Stimulated activated naive CD8-positive, alpha-beta T cell treated with anti-CD3 and anti-CD28 coated beads, Interleukin-15, amount 100 ng/mL, for 72 hours (primary cell): ENCODE measurements around the gene FEM1A.
"Not testable (repeated sequence)": the region's sequence is repeated elsewhere in the genome, so short reads cannot be mapped to it uniquely, and the experiment has no call there.

Experiments used
- ATAC-seq: fragments of 150-1000 bp; cut with Tn5 transposase; 2 replicates; pipeline ENCODE4 v1.10.0; 2021; ENCODE audit warnings: mild to moderate bottlenecking, moderate library complexity
- DNase-seq, 2 donors: peaks; one replicate each; pipeline ENCODE4 v3.0.0; 2021 to 2022
- H3K27ac Mint-ChIP-seq, 2 donors: one replicate each; pipeline ENCODE4 v1.8.0; 2022; ENCODE audit warnings: mild to moderate bottlenecking in 2 of 2, mixed read lengths in 2 of 2, moderate library complexity in 2 of 2
- H3K27me3 Mint-ChIP-seq: one replicate; pipeline ENCODE4 v1.8.0; 2022; ENCODE audit warnings: mixed read lengths
- H3K4me1 Mint-ChIP-seq: one replicate; pipeline ENCODE4 v1.8.0; 2022; ENCODE audit warnings: mild to moderate bottlenecking, mixed read lengths
- H3K4me3 Mint-ChIP-seq, 2 donors: one replicate each; pipeline ENCODE4 v1.8.0; 2022; ENCODE audit warnings: mild to moderate bottlenecking in 2 of 2, mixed read lengths in 2 of 2, moderate library complexity in 1 of 2
- H3K9me3 Mint-ChIP-seq, 2 donors: one replicate each; pipeline ENCODE4 v1.8.0; 2022; ENCODE audit warnings: mixed read lengths in 2 of 2

Gene FEM1A

GRCh38 chr19:4816202-4816949 lies 24.8 kb downstream of the FEM1A start:
- Mint-ChIP-seq H3K4me3 (no peak overlapping the region), H3K27me3 (no peaks in the 10 kb centered on the region), H3K27ac (peak overlapping the region in 1 of 2 donors; percentile 33), H3K4me1 (peaks cover 32% of the 10 kb centered on the region), H3K9me3 (peaks cover 8% of the 10 kb centered on the region in 2 donors)
- no peak for ATAC-seq
- DNase-seq, result no peak

DNA sequence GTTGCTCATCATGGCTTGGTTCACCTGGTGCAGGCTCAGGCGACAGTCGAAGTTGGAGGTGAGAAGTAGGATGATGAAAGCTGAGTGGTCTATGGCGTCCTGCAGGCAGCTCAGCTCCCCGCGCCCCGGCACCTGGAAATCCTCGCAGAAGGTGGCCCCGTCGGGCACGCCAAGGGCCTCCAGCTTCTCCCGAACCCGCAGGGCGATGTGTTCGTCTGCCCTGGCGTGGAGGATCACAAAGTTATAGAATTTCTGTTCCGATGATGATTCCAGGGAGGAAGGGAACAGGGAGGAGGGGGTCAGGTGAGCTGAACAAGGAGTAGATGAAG lies 25.4 kb downstream of the FEM1A start:
- H3K27ac Mint-ChIP-seq, result peak overlapping the region in 1 of 2 donors; percentile 90
- H3K9me3 Mint-ChIP-seq, result peaks cover 8% of the 10 kb centered on the region in 2 donors
- H3K4me1 Mint-ChIP-seq, result peaks cover 27% of the 10 kb centered on the region
- no peaks in the 10 kb centered on the region for H3K27me3 Mint-ChIP-seq
- DNase-seq (no peak), ATAC-seq (no peak)
- no peak overlapping the region for H3K4me3 Mint-ChIP-seq

GRCh38 chr19:4817467-4818277 lies 26.1 kb downstream of the FEM1A start:
- no peak for ATAC-seq
- Mint-ChIP-seq H3K9me3 (peaks cover 8% of the 10 kb centered on the region in 2 donors), H3K4me3 (no peak overlapping the region), H3K27ac (peak overlapping the region in 1 of 2 donors; percentile 90), H3K27me3 (no peaks in the 10 kb centered on the region), H3K4me1 (peaks cover 26% of the 10 kb centered on the region)
- DNase-seq, result no peak

DNA sequence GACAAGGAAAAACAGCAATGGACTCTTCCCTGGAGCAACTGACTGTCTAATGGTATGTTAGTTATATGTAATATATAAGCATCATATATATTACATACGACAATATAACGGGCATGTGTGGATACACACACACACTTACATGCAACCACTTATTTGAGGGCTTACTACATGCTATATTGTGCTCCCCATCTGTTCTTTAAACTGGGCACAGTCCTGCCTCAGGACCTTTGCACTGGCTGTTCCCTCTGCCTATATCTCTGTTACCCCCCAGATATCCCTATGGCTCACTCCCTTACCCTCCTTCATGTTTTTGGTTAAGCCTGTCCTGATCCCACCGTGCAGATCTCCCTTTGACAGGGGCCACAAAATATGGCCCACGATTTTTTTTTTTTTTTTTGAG lies 29.7 kb downstream of the FEM1A start:
- no peak overlapping the region for H3K4me3 Mint-ChIP-seq
- ATAC-seq, result no peak
- H3K27ac Mint-ChIP-seq, result no peak overlapping the region
- no peaks in the 10 kb centered on the region for H3K27me3 Mint-ChIP-seq
- H3K4me1 Mint-ChIP-seq, result peaks cover 6% of the 10 kb centered on the region
- H3K9me3 Mint-ChIP-seq, result no peaks in the 10 kb centered on the region
- no peak for DNase-seq

- peak overlapping the region; percentile 42 to 84 for H3K27ac Mint-ChIP-seq
- not testable (repeated sequence) for H3K9me3 Mint-ChIP-seq, H3K27me3 Mint-ChIP-seq, ATAC-seq, H3K4me1 Mint-ChIP-seq, DNase-seq, H3K4me3 Mint-ChIP-seq
Observed at GRCh38 chr19:4822354-4822753, 30.8 kb downstream of the FEM1A start.

- ATAC-seq, result no peak
- H3K27me3 Mint-ChIP-seq, result no peaks in the 10 kb centered on the region
- no peak for DNase-seq
- no peaks in the 10 kb centered on the region for H3K9me3 Mint-ChIP-seq
- no peaks in the 10 kb centered on the region for H3K4me1 Mint-ChIP-seq
- H3K4me3 Mint-ChIP-seq, result no peak overlapping the region
- H3K27ac Mint-ChIP-seq, result no peak overlapping the region
Observed at GRCh38 chr19:4823577-4823976, 32.0 kb downstream of the FEM1A start.

- Mint-ChIP-seq H3K27me3 (no peaks in the 10 kb centered on the region), H3K4me3 (peak overlapping the region; percentile 56 to 62), H3K27ac (peak overlapping the region; percentile 54 to 78), H3K9me3 (no peaks in the 10 kb centered on the region), H3K4me1 (peaks cover 26% of the 10 kb centered on the region)
- DNase-seq (no peak), ATAC-seq (no peak)
Observed at GRCh38 chr19:4829001-4829712, 37.6 kb downstream of the FEM1A start.

DNA sequence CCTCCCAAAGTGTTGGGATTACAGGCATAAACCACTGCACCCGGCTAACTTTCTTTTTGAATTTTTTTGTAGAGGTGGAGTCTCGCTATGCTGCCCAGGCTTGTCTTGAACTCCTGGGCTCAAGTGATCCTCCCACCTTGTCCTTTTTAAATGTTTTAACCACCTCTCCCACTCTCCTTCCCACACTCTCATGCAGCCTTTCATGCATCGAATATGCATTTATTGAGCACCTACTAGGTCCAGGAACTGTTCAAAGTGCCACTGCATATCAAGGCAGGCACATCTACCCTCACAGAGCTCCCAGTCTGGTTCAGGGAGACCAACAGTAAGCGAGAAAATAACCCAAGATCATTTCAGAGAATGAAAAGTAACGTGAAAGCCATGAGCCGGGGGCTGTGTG lies 38.8 kb downstream of the FEM1A start:
- peak overlapping the region; percentile 84 to 96 for H3K27ac Mint-ChIP-seq
- H3K27me3 Mint-ChIP-seq, result no peaks in the 10 kb centered on the region
- peaks cover 26% of the 10 kb centered on the region for H3K4me1 Mint-ChIP-seq

DNA sequence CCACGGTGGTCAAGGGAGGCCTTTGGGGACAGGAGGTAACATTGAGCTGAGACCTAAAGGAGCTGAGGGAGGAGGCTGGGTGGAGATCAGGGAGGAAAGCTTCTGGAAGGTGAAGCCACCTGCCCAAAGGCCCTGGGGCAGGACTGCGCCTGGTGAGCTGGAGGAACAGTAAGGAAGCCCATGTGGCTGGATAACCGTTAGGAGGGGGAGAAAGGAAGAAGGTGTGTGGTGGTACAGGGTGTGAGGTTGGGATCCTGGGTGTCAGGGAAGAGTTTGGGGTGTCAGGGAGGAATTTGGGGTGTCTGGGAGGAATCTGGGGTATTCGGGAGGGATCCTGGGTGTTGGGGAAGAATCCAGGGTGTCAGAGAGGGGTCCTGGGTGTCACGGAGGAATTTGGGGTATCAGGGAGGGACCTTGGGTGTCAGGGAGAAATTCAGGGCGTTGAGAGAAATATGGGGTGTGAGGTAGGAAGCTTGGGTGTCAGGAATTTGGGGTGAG lies 39.3 kb downstream of the FEM1A start:
- H3K9me3 Mint-ChIP-seq, result no peaks in the 10 kb centered on the region
- no peak for ATAC-seq
- H3K27me3 Mint-ChIP-seq, result no peaks in the 10 kb centered on the region
- DNase-seq, result no peak
- peaks cover 26% of the 10 kb centered on the region for H3K4me1 Mint-ChIP-seq
- H3K27ac Mint-ChIP-seq, result peak overlapping the region; percentile 84 to 96
- peak overlapping the region; percentile 90 to 91 for H3K4me3 Mint-ChIP-seq

More for the DNA sequence above, 38.8 kb downstream of the FEM1A start:
- ATAC-seq (no peak), DNase-seq (no peak)
- H3K9me3 Mint-ChIP-seq, result no peaks in the 10 kb centered on the region
- H3K4me3 Mint-ChIP-seq, result peak overlapping the region; percentile 90 to 91

DNA sequence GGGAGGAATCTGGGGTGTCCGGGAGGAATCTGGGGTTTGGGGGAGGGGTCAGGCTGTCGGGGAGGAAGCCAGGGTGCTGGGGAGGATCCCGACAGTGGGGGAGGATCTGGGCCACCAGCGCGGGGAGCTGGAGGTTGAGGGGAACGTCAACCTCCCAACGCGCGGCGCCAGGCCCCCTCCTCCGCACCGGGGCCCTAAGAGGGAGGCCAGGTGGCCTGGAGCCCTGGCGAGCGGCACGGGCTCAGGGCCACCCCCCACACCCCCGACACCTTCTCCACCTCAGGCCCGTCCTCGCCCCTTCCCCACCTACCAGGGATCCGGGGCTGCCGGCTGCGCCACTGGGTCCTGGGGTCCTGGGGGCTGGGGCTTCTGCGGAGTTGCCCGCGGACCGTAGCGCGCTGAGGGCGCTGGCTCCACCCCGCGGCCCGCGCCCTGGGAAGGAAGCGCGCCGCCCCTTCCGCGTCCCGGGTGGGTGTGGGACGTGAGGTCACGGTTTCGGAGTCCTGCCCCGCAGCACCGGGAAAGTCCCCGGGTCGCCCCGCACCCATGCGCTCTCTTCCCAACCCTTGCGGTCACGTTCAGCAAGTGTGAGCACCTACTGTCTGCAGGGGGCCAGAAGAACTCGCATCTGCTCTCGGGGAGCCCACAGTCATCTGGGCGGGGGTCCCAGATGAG lies 39.9 kb downstream of the FEM1A start, which contains the start of gene TICAM1:
Gene TICAM1 (minus strand): TSS at position 409 of the 675 bp plus-strand sequence. CDS start 13,335 bp downstream, outside the sequence.
- peaks cover 26% of the 10 kb centered on the region for H3K4me1 Mint-ChIP-seq
- ATAC-seq, result peak; percentile 91
- H3K27ac Mint-ChIP-seq, result peak within 1 kb of the TSS; percentile 84 to 96
- peak within 1 kb of the TSS; percentile 90 to 91 for H3K4me3 Mint-ChIP-seq
- peak; percentile 48 to 70 for DNase-seq
- H3K9me3 Mint-ChIP-seq, result no peaks in the 10 kb centered on the region
- H3K27me3 Mint-ChIP-seq, result no peaks in the 10 kb centered on the region

DNA sequence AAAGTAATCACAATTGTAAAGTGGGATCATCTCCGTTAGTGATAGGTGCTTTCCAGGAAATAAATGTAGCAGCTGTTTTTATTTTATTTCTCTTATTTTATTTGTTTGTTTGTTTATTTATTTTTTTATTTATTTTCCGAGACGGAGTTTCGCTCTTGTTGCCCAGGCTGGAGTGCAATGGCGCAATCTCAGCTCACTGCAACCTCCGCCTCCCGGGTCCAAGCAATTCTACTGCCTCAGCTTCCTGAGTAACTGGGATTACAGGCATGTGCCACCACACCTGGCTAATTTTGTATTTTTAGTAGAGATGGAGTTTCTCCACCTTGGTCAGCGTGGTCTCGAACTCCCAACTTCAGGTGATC lies 40.4 kb downstream of the FEM1A start:
- Mint-ChIP-seq H3K4me1 (peaks cover 26% of the 10 kb centered on the region), H3K4me3 (peak overlapping the region; percentile 90 to 91), H3K27ac (peak overlapping the region; percentile 84 to 96)
- ATAC-seq, H3K27me3 Mint-ChIP-seq, H3K9me3 Mint-ChIP-seq, DNase-seq: not testable (repeated sequence)

DNA sequence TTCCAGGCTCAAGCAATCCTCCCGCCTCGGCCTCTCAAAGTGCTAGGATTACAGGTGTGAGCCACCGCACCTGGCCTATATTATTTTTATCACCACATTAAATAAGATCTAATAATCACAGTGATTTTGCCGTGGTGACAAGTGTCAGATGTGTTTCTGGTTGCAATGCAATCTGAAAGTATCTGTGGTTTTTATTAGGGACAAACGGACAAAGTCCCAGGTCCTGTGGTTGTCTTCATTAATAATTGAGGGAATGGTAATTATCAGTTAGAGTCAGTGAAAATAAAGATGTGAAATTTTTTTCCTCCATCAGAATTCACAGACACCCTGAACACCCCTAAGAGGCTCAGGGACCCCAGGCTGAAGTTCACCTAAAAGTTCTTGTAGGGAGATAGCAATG lies 41.2 kb downstream of the FEM1A start:
- peak overlapping the region in 1 of 2 donors; percentile 13 for H3K4me3 Mint-ChIP-seq
- H3K27me3 Mint-ChIP-seq, result no peaks in the 10 kb centered on the region
- peaks cover 26% of the 10 kb centered on the region for H3K4me1 Mint-ChIP-seq
- no peak overlapping the region for H3K27ac Mint-ChIP-seq
- no peaks in the 10 kb centered on the region for H3K9me3 Mint-ChIP-seq
- DNase-seq, result no peak
- ATAC-seq, result no peak

GRCh38 chr19:4839192-4839591 lies 47.7 kb downstream of the FEM1A start:
- no peak overlapping the region for H3K27ac Mint-ChIP-seq
- no peaks in the 10 kb centered on the region for H3K9me3 Mint-ChIP-seq
- ATAC-seq, result no peak
- H3K4me3 Mint-ChIP-seq, result no peak overlapping the region
- no peaks in the 10 kb centered on the region for H3K4me1 Mint-ChIP-seq
- H3K27me3 Mint-ChIP-seq, result no peaks in the 10 kb centered on the region
- no peak for DNase-seq

DNA sequence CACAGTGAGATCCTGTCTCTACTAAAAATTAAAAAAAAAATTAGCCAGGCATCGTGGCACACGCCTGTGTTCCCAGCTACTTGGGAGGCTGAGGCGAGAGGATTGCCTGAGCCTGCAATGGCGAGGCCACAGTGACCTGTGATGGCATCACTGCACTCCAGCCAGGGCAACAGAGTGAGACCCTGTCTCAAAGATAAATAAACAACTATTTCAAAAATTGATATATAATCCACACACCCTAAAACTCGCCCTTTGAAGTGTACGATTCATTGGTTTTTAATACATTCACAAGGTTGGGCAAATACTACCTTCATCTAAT lies 52.1 kb downstream of the FEM1A start:
- no peaks in the 10 kb centered on the region for H3K9me3 Mint-ChIP-seq
- no peaks in the 10 kb centered on the region for H3K27me3 Mint-ChIP-seq
- DNase-seq (no peak), ATAC-seq (no peak)
- H3K27ac Mint-ChIP-seq, result no peak overlapping the region
- no peaks in the 10 kb centered on the region for H3K4me1 Mint-ChIP-seq
- no peak overlapping the region for H3K4me3 Mint-ChIP-seq
